IMR-90 (cell line): Measurements from ENCODE around the gene PGR. TPM values are rescaled to one million over a fixed set of nuclear protein-coding genes. Genes with fewer than 3 reads are reported as not detected.

ENCODE experiments used
- ATAC-seq: fragments of 200-7000 bp; cut with Tn5 transposase; 2 replicates; pipeline ENCODE4 v1.9.1; 2020; ENCODE audit warnings: low read depth, mild to moderate bottlenecking, moderate library complexity
- BruUV-seq: library from RNA; stranded (reverse); fragments of 400-500 nt; replicated peaks from 2 replicates; lab custom pipeline; 2021; lab: Mats Ljungman, UMichigan
- CTCF ChIA-PET: fragments of 300-600 bp; formaldehyde crosslinking; extraction: SDS; loops from one replicate; lab custom pipeline; 2021; ENCODE audit warnings: antibody characterized with exemption; lab: Yijun Ruan, JAX
- POLR2A ChIA-PET: fragments of 300-600 bp; sonication (Branson Sonifier 250); formaldehyde crosslinking; loops from one replicate; lab custom pipeline; 2022; ENCODE audit warnings: antibody characterized with exemption; ENCODE audit not compliant: unreplicated experiment; lab: Charles Lee
- DNase-seq: peaks from one replicate; pipeline ENCODE4 v3.0.0; 2013
- H2AFZ ChIP-seq: replicated peaks from 2 replicates; pipeline ENCODE3; 2013; ENCODE audit warnings: low read length, mild to moderate bottlenecking; ENCODE audit not compliant: poor library complexity
- H2AK5ac ChIP-seq: 2 replicates; pipeline ENCODE4 v1.6.1; 2013; ENCODE audit warnings: low read depth, low read length, inconsistent platforms
- H2AK9ac ChIP-seq: replicated peaks from 2 replicates; pipeline ENCODE3; 2013; ENCODE audit warnings: mild to moderate bottlenecking, low read depth, low read length, moderate library complexity; ENCODE audit not compliant: poor library complexity
- H2BK120ac ChIP-seq: 2 replicates; pipeline ENCODE4 v1.6.1; 2013; ENCODE audit warnings: low read depth, low read length, inconsistent platforms
- H2BK15ac ChIP-seq: 3 replicates; pipeline ENCODE4 v1.6.1; 2013; ENCODE audit warnings: low read depth, low read length, inconsistent platforms
- H2BK20ac ChIP-seq: 2 replicates; pipeline ENCODE4 v1.6.1; 2013; ENCODE audit warnings: low read depth, mild to moderate bottlenecking, inconsistent platforms, low read length, moderate library complexity
- H2BK5ac ChIP-seq: 2 replicates; pipeline ENCODE4 v1.6.1; 2013; ENCODE audit warnings: mild to moderate bottlenecking, low read depth, low read length, inconsistent platforms; ENCODE audit not compliant: poor library complexity, severe bottlenecking
- H3K14ac ChIP-seq: replicated peaks from 2 replicates; pipeline ENCODE4 v1.6.1; 2013; ENCODE audit warnings: low read depth, low read length, inconsistent platforms
- H3K18ac ChIP-seq: 2 replicates; pipeline ENCODE4 v1.6.1; 2013; ENCODE audit warnings: low read depth, low read length, control low read depth
- H3K23ac ChIP-seq: 2 replicates; pipeline ENCODE4 v1.6.1; 2013; ENCODE audit warnings: low read depth, low read length, inconsistent platforms
- H3K27ac ChIP-seq: 2 replicates; pipeline ENCODE4 v1.5.1; 2013; ENCODE audit warnings: mild to moderate bottlenecking, control low read depth, low read length; ENCODE audit not compliant: insufficient read depth
- H3K27me3 ChIP-seq: 2 replicates; pipeline ENCODE4 v1.6.1; 2013; ENCODE audit warnings: low read length; ENCODE audit not compliant: control insufficient read depth, insufficient read depth
- H3K36me3 ChIP-seq: 2 replicates; pipeline ENCODE4 v1.6.1; 2013; ENCODE audit warnings: low read length, mixed read lengths; ENCODE audit not compliant: control insufficient read depth, insufficient read depth
- H3K4ac ChIP-seq: 2 replicates; pipeline ENCODE4 v1.6.1; 2013; ENCODE audit warnings: low read depth, low read length, inconsistent platforms
- H3K4me1 ChIP-seq: 2 replicates; pipeline ENCODE4 v1.6.1; 2013; ENCODE audit warnings: low read length, mixed read lengths; ENCODE audit not compliant: control insufficient read depth, insufficient read depth
- H3K4me2 ChIP-seq: 2 replicates; pipeline ENCODE4 v1.6.1; 2013; ENCODE audit warnings: low read depth, mild to moderate bottlenecking, control low read depth, low read length, moderate library complexity
- H3K4me3 ChIP-seq: 2 replicates; pipeline ENCODE4 v1.5.1; 2013; ENCODE audit warnings: low read depth, mild to moderate bottlenecking, control low read depth, low read length, moderate library complexity; ENCODE audit not compliant: insufficient read depth
- H3K56ac ChIP-seq: 2 replicates; pipeline ENCODE4 v1.6.1; 2013; ENCODE audit warnings: low read length, inconsistent platforms; ENCODE audit not compliant: insufficient read depth; ENCODE audit errors: extremely low read depth
- H3K79me1 ChIP-seq, 2 experiments: 2 replicates each; pipeline ENCODE4 v1.6.1; 2013; ENCODE audit warnings: low read length in 2 of 2, inconsistent platforms in 1 of 2, low read depth in 1 of 2
- H3K9ac ChIP-seq: 2 replicates; pipeline ENCODE4 v1.6.1; 2013; ENCODE audit warnings: low read depth, low read length, control low read depth
- H3K9me1 ChIP-seq: 2 replicates; pipeline ENCODE4 v1.6.1; 2013; ENCODE audit warnings: low read length, inconsistent platforms; ENCODE audit not compliant: insufficient read depth
- H3K9me3 ChIP-seq: 2 replicates; pipeline ENCODE4 v1.6.1; 2013; ENCODE audit warnings: low read length; ENCODE audit not compliant: control insufficient read depth, insufficient read depth
- H4K20me1 ChIP-seq: 2 replicates; pipeline ENCODE4 v1.6.1; 2013; ENCODE audit warnings: low read length, inconsistent platforms; ENCODE audit not compliant: insufficient read depth
- H4K5ac ChIP-seq: 2 replicates; pipeline ENCODE4 v1.6.1; 2013; ENCODE audit warnings: mild to moderate bottlenecking, low read depth, low read length, control low read depth
- H4K8ac ChIP-seq, 2 experiments: 2 replicates each; pipeline ENCODE4 v1.6.1; 2013; ENCODE audit warnings: low read depth in 2 of 2, low read length in 2 of 2, control low read depth in 1 of 2, inconsistent platforms in 1 of 2
- H4K91ac ChIP-seq: 2 replicates; pipeline ENCODE4 v1.6.1; 2013; ENCODE audit warnings: low read depth, low read length, inconsistent platforms; ENCODE audit not compliant: insufficient read depth
- BHLHE40 ChIP-seq: fragments of 150-350 bp; IDR thresholded peaks from 2 replicates; pipeline ENCODE4 v1.6.1; 2016; ENCODE audit warnings: mild to moderate bottlenecking, low read depth, low read length
- CEBPB ChIP-seq: IDR thresholded peaks from 2 replicates; pipeline ENCODE4 v1.6.1; 2012; ENCODE audit warnings: low read depth, low read length, improper control_type of control experiment
- CHD1 ChIP-seq: IDR thresholded peaks from 2 replicates; pipeline ENCODE4 v1.6.1; 2012; ENCODE audit warnings: low read depth, low read length, improper control_type of control experiment
- FOS ChIP-seq: fragments of 150-350 bp; IDR thresholded peaks from 2 replicates; pipeline ENCODE4 v1.6.1; 2016; ENCODE audit warnings: low read depth, low read length
- MAFK ChIP-seq: IDR thresholded peaks from 2 replicates; pipeline ENCODE4 v1.6.1; 2012; ENCODE audit warnings: low read depth, low read length, improper control_type of control experiment
- MAZ ChIP-seq: IDR thresholded peaks from 2 replicates; pipeline ENCODE4 v1.6.1; 2012; ENCODE audit warnings: low read depth, mild to moderate bottlenecking, low read length, improper control_type of control experiment, moderate library complexity, borderline replicate concordance
- MXI1 ChIP-seq: IDR thresholded peaks from 2 replicates; pipeline ENCODE4 v1.6.1; 2012; ENCODE audit warnings: low read depth, mild to moderate bottlenecking, low read length, moderate library complexity, borderline replicate concordance
- NFE2L2 ChIP-seq: fragments of 150-350 bp; IDR thresholded peaks from 2 replicates; pipeline ENCODE4 v1.6.1; 2016; ENCODE audit warnings: low read depth, mild to moderate bottlenecking, low read length
- POLR2A ChIP-seq: IDR thresholded peaks from 2 replicates; pipeline ENCODE4 v1.6.1; 2012; ENCODE audit warnings: mild to moderate bottlenecking, low read depth, low read length
- RAD21 ChIP-seq: IDR thresholded peaks from 2 replicates; pipeline ENCODE4 v1.6.1; 2012; ENCODE audit warnings: low read length, improper control_type of control experiment
- RCOR1 ChIP-seq: IDR thresholded peaks from 2 replicates; pipeline ENCODE4 v1.6.1; 2012; ENCODE audit warnings: mild to moderate bottlenecking, low read length, improper control_type of control experiment; ENCODE audit not compliant: insufficient replicate concordance
- RFX5 ChIP-seq: IDR thresholded peaks from 2 replicates; pipeline ENCODE4 v1.8.0; 2012; ENCODE audit warnings: low read depth, mild to moderate bottlenecking, low read length, moderate library complexity
- SMC3 ChIP-seq: fragments of 150-350 bp; IDR thresholded peaks from 2 replicates; pipeline ENCODE4 v1.6.1; 2016; ENCODE audit warnings: low read depth, mild to moderate bottlenecking, antibody characterized with exemption, low read length, moderate library complexity
- WGBS, 2 experiments: methylation state at CpG; one replicate each; pipeline versions ENCODE4 v1.1.5 to v1.1.7; 2013; ENCODE audit warnings: missing lambda C conversion rate in 2 of 2; ENCODE audit not compliant: insufficient read length in 1 of 2; ENCODE audit errors: extremely low coverage in 2 of 2; 5-methylcytosine and 5-hydroxymethylcytosine counted together
- dilution Hi-C: fragments of 300-500 bp; cut with HindIII; formaldehyde crosslinking; loops from one replicate; pipeline ENCODE4 v1.14.3; 2018; ENCODE audit warnings: low sequenced_read_pairs; ENCODE audit not compliant: unreplicated experiment
- in situ Hi-C: fragments of 300-500 bp; cut with MboI; formaldehyde crosslinking; loops from 3 replicates; pipeline ENCODE4 v1.14.3; 2019; ENCODE audit warnings: low sequenced_read_pairs, inconsistent platforms, mixed read lengths
- intact Hi-C: fragments of 100-400 bp; cut with micrococcal nuclease; formaldehyde crosslinking; loops from 2 replicates; pipeline ENCODE4 v1.10.0; 2022
- polyA plus RNA-seq, 3 experiments: library from polyadenylated mRNA; depleted of rRNA; stranded (reverse); fragments of >200 nt; gene quantifications; 2 replicates each; pipeline ENCODE4 v1.2.3, GENCODE V29; 2012; ENCODE audit warnings: low replicate concordance in 1 of 3
- total RNA-seq: library from RNA; depleted of rRNA; stranded (reverse); fragments of >200 nt; gene quantifications from 2 replicates; pipeline ENCODE4 v1.2.3, GENCODE V29; 2012
- TF ChIP-seq, protein P1 (sequence below): fragments of 150-350 bp; IDR thresholded peaks from 2 replicates; pipeline ENCODE4 v1.6.1; 2017; ENCODE audit warnings: mild to moderate bottlenecking, antibody characterized with exemption, low read length, low read depth
- TF ChIP-seq, protein P2 (sequence below): conservative IDR thresholded peaks from 2 replicates; pipeline ENCODE4 v1.5.1; 2012; ENCODE audit warnings: mild to moderate bottlenecking, low read depth, low read length, improper control_type of control experiment
- TF ChIP-seq, protein P3 (sequence below): fragments of 150-350 bp; IDR thresholded peaks from 2 replicates; pipeline ENCODE4 v1.6.1; 2016; ENCODE audit warnings: low read depth, mild to moderate bottlenecking, low read length, moderate library complexity, borderline replicate concordance

The PGR gene
- total and polyA plus RNA-seq, 2 of the 4 experiments (the other 2 are of a cell fraction), result under 0.01 TPM; not detected in 1

DNA sequence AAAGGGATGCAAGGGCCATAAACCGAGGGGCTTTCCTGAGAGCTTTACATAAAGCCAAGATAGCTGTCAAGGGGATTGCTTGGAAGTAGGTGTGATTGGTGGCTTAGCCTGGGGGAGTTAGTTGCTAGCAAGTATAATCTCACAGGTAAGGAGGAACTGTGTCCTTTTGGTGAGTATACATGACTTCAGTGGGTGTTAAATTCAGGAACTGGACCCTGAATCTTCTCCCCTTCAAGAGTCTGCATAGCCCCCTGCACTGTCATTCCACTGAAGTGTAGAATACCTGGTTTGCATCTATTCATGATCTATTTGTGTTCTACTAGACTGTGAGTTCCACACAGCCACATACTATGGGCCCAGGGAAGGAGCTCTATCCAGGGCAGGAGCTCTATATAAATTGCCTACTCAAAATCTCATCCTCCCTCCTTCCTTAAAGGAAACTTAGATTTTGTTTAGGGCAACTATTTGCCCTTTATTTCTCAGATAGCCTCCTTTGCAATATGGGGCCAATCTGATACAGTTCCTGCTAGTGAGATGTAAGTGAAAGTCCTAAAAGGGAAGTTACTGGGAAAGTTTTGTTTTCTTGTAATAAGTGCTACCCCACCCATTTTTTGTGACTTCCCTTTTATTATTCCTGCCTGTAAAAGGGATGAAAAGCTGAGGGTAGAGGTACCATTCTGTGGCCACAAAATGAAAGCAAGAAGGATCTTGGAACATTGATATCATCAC is 120.5 kb downstream of the PGR start:
- no peak overlapping the region for H4K5ac ChIP-seq
- no peak overlapping the region for H2BK20ac ChIP-seq
- CTCF ChIA-PET, result no interaction called here
- H2BK15ac ChIP-seq, result no peak overlapping the region
- POLR2A ChIA-PET, result no interaction called here
- H3K4me2 ChIP-seq, result no peak overlapping the region
- H2AK9ac ChIP-seq, result no peak overlapping the region
- H2BK5ac ChIP-seq, result no peak overlapping the region
- DNase-seq (no peak), ATAC-seq (no peak)
- in situ Hi-C loops (no loop called here), dilution Hi-C loops (no loop called here), intact Hi-C loops (no loop called here)
- H3K18ac ChIP-seq, result no peak overlapping the region
- H3K79me1 ChIP-seq, result no peaks in the 10 kb centered on the region
- no peak overlapping the region for H2AK5ac ChIP-seq
- H3K4me1 ChIP-seq, result no peaks in the 10 kb centered on the region
- H3K9me3 ChIP-seq, result no peaks in the 10 kb centered on the region
- H3K27ac ChIP-seq, result no peak overlapping the region
- no peak overlapping the region for H3K9ac ChIP-seq
- TF ChIP-seq RAD21 (no peak), POLR2A (no peak), CEBPB (no peak), CHD1 (no peak), FOS (no peak), MAFK (no peak), RFX5 (no peak), RCOR1 (no peak), NFE2L2 (no peak), MXI1 (no peak), MAZ (no peak), SMC3 (no peak), BHLHE40 (no peak)
- TF ChIP-seq, protein P1, sequence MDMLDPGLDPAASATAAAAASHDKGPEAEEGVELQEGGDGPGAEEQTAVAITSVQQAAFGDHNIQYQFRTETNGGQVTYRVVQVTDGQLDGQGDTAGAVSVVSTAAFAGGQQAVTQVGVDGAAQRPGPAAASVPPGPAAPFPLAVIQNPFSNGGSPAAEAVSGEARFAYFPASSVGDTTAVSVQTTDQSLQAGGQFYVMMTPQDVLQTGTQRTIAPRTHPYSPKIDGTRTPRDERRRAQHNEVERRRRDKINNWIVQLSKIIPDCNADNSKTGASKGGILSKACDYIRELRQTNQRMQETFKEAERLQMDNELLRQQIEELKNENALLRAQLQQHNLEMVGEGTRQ, result no peak
- TF ChIP-seq, protein P2, sequence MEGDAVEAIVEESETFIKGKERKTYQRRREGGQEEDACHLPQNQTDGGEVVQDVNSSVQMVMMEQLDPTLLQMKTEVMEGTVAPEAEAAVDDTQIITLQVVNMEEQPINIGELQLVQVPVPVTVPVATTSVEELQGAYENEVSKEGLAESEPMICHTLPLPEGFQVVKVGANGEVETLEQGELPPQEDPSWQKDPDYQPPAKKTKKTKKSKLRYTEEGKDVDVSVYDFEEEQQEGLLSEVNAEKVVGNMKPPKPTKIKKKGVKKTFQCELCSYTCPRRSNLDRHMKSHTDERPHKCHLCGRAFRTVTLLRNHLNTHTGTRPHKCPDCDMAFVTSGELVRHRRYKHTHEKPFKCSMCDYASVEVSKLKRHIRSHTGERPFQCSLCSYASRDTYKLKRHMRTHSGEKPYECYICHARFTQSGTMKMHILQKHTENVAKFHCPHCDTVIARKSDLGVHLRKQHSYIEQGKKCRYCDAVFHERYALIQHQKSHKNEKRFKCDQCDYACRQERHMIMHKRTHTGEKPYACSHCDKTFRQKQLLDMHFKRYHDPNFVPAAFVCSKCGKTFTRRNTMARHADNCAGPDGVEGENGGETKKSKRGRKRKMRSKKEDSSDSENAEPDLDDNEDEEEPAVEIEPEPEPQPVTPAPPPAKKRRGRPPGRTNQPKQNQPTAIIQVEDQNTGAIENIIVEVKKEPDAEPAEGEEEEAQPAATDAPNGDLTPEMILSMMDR, result no peak
- TF ChIP-seq, protein P3, sequence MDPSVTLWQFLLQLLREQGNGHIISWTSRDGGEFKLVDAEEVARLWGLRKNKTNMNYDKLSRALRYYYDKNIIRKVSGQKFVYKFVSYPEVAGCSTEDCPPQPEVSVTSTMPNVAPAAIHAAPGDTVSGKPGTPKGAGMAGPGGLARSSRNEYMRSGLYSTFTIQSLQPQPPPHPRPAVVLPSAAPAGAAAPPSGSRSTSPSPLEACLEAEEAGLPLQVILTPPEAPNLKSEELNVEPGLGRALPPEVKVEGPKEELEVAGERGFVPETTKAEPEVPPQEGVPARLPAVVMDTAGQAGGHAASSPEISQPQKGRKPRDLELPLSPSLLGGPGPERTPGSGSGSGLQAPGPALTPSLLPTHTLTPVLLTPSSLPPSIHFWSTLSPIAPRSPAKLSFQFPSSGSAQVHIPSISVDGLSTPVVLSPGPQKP, result no peak
- no peaks in the 10 kb centered on the region for H3K27me3 ChIP-seq
- H3K23ac ChIP-seq, result no peak overlapping the region
- no peak overlapping the region for H3K4me3 ChIP-seq
- no peak overlapping the region for H2BK120ac ChIP-seq
- WGBS, 2 experiments, result no CpG with 5 or more reads among the region's 1 CpG
- H3K14ac ChIP-seq, result no peak overlapping the region
- no peak overlapping the region for H3K4ac ChIP-seq
- H3K36me3 ChIP-seq, result no peaks in the 10 kb centered on the region
- no peaks in the 10 kb centered on the region for H3K9me1 ChIP-seq
- no peaks in the 10 kb centered on the region for H4K20me1 ChIP-seq
- H4K91ac ChIP-seq, result no peak overlapping the region
- H4K8ac ChIP-seq, result no peak overlapping the region
- no peak overlapping the region for H2AFZ ChIP-seq
- no TSS peak for BruUV-seq
- H3K56ac ChIP-seq, result no peak overlapping the region
